Stimulated activated CD4-positive, alpha-beta T cell treated with anti-CD3 and anti-CD28 coated beads, TNF-alpha, amount 100 ng/mL, for 24 hours (primary cell): ENCODE results near the gene SLIT1.
A peak's percentile ranks its signal among the peaks of the same experiment; 100 is the strongest.

Source experiments
- DNase-seq, 3 experiments: peaks; one replicate each; pipeline ENCODE4 v3.0.0-alpha.2; 2020; ENCODE audit warnings: low read depth in 3 of 3

SLIT1 gene

DNA sequence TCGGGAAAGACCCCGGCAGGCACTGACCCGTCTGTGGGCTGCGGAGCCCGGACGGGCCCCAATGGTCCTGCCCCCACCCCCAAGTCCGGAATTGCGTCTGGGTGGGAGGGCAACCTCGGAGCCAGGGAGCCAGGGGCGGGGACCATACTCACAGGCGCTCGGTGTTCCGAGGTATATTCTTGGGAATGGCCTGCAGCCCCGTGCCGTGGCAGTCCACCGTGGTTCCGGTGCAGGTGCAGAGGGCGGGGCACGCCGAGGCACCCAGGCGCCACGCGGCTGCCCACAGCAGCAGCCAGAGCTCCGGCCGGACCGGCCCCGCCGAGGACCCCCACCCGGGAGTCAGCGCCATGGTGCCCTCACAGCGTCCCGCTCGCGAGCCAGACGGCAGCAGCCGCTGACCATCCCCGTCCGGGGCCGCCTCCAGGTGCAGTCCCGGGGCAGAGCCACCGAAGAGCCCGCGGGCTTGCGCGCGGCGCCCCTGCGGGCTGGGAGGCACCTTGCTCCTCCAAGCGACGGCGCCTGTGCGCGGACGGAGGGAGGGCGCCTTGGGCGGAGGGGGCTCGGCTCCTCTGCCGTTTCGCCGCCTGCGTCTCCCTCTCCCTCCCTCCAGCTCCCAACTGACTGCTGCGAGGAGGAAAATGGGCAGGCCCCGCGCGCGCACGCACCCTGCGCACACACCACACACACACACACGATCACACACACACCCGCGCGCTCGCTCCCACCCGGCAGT is at the start of gene SLIT1:
TSS of gene SLIT1 (minus strand) at position 634 of the 733 bp plus-strand sequence. CDS start at position 349, 285 bp downstream.
- DNase-seq: no peak

DNA sequence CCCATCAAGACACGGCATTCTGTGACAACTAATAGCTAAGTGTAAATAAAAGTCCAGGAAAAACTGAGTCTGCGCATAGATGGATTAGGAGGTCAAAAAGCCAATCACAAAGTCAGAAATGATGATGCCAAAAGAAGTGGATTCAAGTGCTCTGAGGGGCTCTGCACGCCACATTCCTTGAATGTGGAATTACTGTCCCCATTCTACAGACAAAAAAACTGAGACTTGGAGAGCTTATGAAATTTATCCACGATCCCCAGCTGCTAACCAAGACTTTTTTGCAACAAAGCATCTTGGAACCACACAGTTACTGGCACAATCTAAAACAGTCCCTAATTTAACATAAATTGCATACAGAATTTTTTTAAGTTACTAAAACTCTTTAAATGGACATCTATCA is 49.6 kb upstream of the SLIT1 start:
- DNase-seq: no peak

DNA sequence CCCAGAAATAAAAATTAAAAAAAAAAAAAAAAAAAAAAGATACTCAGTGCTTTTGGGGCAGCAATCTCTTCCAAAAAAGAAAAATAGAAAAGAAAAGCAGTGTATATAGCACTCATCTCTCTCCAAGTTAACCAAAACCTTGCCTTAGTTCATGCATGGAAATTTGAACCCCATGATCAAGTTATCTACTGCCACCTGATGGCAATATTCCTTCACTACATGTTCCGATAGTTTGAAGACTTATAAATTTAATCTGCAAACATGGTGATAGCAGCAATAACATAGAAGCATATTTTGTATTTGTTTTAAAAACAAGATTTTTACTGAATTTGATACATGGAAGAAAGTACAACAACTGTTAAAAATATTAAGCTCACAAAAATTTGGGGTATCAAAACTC is 48.6 kb upstream of the SLIT1 start:
- DNase-seq: no peak

DNA sequence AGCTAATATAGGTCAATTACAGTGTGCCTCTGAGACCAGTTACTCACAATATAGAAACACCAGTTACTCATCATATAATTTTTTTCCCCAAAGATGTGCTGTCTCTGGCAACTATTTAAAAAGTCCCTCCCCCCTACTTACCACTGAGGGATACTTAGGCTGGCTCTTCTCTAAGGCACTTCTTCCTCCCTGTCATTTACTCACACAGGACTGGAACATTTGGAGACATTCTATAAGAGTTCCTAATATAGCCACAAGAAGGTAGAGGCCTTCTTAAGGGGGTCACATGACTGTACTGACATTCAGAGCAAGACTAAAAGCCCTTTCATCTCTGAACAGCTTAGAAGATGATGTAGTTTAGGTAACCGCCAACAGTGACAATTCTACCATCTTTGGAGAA is 44.4 kb upstream of the SLIT1 start:
- DNase-seq: no peak

DNA sequence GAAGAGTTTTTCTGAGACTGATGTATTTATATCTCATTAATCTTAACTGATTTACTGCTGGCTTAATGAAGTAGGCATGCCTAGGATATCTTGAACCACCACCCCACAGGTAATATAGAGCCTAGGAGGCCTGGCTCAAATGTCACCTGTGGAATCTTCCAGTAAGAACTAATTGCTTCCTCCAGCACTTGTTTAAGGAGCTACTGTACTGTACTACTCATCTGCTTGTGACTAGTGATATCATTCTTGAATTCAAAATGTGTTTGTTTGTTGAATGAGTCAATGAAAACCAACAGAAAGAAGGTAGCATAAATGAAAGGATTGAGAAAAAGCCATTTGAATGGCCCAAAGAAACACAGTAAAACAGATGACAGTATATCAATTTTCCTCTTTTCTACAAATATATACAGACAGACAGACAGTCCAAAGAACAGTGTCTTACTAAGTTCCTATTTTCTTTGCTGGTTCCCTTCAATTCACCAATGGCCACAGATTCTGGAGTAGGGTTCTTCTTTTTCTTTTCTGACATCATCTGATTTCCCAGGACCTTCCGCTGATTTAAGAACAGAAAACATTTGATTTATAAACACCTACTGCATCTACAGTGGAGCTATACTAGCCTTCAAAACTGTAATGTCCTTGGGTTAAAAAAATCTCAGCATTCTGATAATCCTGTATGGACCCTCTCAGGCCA is 43.7 kb upstream of the SLIT1 start:
- DNase-seq: no peak

DNA sequence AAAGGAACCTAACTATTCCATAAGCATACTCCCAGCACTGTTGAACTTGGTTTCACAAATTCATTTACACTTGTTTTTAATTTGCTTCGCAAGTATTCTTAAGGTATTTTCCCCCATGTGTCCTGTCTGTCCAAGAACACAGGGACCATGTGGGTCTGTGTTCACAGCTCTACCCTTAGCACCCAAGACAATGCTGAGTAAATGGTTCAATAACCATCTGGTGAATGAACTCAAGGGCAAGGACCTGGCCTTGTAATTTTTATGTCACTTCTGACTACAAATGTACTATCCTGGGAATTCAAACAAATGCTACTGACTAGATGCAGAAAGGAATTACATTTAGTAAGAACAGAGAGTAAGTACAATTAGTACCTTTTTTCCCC is 43.0 kb upstream of the SLIT1 start:
- DNase-seq: no peak

DNA sequence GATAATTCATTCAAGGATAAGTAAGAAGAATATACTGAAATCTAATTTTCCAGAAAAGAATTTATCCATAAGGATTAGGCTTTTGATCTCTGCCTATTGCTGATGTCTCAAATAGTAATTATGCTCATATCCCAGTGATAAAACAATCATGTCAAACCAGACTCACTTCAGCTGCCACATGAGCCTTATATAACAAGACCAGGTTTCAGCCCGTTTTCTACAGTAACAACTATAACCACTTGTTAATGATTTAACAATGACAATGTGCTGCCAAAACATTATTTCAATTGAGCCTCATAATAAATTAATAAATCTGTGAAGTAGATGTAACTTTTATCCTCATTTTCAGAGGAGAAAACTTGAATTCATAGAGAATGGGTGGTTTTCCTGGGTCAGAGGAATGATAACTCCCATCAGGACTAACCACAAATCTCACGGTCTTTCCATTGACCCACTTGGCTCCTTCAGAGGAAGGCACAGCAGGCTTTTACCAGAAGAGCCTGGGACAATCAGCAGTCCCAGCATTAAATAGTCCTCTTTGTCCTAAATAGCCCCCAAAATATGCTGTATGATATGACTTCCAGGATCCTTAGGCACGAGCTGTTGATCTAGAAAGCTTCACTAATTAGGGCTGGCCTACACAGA is 42.5 kb upstream of the SLIT1 start:
- DNase-seq: no peak

DNA sequence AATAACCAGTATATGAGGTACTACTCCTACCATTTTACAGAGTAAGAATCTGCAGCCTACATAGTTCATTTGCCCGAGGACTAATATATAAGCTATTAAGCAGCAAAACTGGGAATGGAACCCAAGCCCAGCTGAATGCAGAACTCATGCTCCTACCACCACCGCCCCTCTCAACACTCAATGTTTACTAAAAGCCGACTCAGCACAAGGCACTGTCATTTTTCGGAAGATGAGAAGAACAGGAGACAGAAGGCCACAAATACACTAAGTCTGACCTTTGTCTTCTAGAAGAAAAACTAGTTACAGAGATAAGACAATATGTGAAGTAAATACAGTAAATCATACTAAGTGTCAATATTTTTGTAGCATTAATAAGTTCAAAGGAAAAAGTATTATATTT is 40.6 kb upstream of the SLIT1 start:
- no peak for DNase-seq

DNA sequence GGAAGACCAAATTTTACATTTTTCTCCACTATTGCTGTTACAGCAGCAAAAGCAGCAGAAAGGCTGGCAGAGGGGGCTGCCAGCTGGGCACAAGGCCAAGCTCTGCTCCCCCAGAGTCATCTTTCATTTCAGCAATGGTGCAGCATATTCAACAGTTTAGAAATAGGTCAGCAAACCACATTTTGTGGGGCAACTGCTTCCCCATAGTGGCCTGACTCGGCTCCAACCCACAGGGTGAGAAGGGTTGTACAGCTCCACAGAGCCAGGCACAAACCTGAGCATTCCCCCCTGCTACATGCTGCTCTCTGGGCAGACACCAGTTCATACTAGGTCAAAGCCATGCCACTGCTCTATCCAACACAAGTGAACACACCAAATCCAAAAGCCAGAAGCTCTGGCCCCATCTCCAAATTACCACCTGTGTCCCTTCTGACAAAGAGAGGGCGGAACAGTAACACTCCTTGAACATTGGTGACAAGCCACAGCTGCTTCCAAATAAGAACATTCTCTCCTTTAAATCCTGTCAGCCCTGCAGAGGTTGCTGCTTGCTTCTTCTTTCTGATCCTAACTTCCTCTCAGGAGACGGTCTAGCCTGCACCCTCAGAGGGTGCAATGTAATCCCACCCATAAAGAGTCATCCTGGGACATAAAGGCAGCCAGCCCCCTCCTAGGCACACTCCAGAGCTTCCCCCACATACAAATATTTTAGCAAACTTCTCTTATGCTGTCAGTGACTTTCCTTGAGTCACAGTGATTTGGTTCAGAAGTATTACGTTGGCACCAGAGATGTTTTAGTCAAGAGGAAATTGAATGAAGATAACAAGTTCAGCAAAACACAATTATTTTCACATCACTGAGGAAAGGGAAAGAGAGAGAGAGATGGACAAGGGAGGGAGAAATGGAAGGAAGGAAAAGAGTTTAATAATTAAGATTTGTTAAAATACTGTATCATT is 39.0 kb upstream of the SLIT1 start:
- DNase-seq: no peak

DNA sequence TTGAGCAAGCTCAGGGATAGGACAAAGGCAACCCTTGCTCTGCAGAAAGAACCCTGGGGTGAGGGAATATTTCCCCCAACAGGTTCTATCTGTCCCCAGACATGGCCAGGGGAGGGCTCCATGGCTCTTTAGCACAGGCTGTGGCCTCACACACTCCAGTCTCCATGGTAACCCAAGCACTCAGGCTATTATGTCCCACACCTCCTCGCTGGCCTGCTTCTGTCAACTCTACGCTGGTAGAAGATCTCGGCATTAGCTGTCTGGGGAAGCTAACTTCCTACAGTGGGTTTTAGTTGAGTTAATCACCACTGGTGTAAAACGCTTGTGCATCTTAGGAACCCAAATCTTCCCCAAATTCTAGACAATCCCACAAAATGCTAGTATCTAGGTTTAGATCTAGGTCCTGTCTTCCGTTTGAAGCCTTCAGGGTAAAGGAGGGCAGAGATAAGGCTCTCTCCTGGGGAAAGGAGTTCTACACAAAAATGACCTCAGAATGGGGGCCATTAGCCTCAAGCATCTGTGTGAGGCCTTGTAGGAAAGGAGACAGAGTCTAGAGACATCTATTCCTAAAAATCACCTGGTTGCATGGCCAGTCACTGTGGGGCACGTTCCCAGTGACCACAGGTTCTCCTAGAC is 36.7 kb upstream of the SLIT1 start:
- DNase-seq: no peak

DNA sequence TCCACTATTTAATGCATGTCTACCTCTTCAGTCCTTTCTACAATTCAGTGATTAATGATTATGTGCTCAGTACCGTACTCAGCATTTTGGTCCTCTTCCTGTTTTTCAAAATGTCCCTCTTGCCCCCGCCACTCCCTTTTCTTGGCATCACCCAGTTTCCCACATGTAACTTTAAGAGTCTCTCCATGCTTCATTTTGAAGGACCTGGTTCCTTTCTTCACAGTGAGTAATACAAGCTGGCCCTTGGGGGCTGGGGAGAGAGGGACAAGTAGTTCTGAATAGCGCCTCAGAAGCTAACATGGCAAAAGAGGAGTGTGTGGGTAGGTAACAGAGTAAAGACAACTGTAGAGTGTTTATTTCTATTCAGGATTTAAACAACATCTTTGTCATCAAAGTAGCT is 34.6 kb upstream of the SLIT1 start:
- DNase-seq: no peak

DNA sequence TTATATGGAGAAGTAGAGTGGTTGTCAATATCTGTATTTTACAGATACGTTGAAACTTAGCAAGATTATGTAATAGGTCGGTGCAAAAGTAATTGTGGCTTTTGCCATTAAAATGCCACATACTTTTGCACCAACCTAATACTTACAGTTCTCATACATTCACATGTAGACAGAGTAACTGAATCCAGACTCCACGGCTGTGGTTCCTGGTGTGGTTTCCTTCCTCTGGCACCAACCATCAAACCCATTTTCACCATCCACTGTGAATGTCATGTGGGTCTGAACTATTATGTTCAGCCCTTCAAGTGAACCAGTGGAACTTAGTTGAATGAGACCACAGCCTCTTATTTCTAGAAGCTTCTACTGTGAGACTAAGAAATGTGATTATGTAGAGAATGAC is 31.5 kb upstream of the SLIT1 start:
- DNase-seq: no peak

DNA sequence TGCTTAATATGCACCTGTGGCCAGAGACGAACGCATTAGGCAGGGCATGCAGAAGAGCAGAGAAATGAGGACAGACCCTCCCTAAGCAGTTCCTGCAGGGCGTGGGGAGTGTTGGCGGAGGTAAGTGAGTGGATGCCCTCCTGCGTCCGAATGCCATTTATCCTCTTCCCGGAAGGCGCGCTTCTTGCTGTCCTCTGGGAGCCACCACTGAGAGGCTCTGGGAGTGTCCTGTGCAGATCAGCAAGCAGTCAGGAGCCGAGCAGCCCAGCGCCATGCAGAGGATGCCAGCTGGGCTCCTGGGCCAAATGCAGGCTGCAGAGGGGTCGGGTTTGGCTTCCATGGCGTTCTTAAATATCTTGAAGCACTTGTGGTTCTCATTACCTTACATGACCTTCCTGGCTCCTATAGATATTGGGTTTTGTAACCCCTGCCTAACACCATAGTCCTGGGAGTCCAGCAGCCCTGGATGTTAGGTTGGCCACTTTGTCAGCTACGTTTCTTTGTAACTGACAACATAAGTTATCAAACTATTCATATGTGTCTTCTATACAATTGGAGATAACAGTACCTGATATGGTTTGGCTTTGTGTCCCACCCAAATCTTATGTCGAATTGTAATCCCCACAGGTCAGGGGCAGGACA is 30.0 kb upstream of the SLIT1 start:
- no peak for DNase-seq

DNA sequence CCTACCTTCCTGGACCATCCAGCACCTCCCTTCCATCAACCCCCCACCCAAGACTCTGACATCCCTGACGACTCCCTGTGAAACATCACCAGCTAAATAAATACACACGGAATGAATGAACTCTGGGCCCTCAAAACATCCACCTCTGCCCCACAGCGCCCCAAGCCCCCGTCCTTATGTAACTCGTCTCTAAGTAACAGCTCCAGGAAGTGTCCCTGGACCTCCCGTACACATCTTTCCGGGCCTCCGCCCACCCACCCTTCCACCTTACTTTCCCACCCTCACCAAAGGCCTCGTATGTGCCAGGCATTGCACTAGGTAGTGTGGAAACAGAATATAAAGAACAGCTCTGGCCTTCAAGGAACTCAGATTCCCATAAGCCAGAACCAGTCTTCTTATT is 27.7 kb upstream of the SLIT1 start:
- DNase-seq: no peak

DNA sequence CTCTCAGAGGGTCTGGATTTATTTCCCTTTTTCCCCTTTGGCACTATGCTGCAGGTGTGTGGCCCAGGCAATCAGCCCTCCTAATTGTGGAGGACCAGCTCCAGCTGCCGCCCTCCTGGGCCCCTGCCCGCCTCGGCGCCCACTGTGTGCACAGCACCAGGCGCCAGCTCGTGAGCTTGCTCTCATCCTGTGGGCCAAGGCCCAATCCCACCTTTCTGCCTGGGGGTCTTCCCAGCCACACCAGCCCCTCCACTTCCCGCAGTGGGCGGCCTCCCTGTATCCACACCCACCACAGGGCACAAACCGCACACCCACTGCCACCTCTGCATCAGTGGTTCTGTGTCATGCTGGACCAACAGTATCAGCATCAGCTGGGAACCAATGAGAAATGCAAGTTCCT is 25.5 kb upstream of the SLIT1 start:
- no peak for DNase-seq

DNA sequence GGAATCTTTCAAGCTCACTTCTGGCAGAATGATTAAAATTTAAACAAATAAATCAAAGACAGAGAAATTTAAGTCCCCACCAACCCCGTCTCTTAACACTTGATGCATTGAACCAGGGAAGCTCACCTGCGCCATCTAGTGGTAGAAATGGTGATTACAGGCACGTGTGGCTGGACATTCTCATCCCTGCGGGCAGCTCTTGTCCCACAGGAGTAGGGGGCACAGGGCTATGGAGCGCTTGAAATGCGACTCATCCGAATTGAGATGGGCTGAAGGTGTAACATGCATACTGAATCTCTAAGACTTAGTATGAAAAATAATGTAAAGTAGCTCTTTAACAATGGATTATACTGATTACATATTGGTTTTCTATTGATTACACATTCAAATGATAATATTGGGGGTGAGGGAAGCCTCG is 24.8 kb upstream of the SLIT1 start:
- DNase-seq: peak; percentile 52 to 67 (median 65)

DNA sequence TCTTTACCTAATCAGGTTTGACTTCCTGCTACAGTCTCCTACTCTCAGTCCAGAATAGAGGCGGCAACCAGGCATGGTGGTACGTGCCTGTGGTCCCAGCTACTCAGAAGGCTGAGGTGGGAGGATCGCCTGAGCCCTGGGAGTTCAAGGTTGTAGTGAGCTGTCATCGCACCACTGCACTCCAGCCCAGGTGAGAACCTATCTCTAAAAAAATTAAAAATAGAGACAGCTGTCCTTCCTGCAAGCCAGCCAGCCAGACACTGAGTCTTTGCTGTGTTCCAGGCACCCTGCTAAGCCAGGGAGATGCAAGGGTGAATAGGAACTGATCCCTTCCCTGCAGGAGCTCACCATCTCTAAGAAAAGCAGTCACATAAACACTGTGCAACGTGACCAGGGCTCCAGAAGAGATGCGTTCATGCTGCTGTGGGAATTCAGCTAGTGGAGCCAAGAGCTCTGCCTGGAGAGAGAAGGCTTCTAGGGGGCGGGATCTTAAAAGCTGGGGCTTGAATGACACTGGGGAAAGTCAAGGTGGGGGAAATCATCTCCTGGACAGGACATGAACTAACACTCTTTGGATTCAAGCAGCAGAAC is 22.1 kb upstream of the SLIT1 start:
- no peak for DNase-seq

DNA sequence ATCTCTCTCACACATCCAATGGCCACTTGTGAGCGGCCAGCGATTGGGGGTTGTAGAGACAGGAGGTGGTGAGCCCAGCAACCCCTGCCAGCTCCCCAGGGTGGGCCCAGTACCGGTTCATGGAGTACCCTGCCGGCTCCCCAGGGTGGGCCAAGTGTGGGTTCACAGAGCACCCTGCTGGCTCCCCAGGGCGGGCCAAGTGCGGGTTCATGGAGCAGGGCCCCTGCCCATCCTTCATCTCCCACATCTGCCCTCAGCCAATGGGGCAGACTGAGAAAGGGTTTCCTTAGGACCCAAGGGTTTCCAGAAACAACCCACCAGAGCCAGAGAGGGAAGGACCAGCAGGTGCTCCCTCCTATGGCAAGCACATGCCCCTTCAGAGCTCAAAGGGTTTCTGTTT is 21.4 kb upstream of the SLIT1 start:
- no peak for DNase-seq

DNA sequence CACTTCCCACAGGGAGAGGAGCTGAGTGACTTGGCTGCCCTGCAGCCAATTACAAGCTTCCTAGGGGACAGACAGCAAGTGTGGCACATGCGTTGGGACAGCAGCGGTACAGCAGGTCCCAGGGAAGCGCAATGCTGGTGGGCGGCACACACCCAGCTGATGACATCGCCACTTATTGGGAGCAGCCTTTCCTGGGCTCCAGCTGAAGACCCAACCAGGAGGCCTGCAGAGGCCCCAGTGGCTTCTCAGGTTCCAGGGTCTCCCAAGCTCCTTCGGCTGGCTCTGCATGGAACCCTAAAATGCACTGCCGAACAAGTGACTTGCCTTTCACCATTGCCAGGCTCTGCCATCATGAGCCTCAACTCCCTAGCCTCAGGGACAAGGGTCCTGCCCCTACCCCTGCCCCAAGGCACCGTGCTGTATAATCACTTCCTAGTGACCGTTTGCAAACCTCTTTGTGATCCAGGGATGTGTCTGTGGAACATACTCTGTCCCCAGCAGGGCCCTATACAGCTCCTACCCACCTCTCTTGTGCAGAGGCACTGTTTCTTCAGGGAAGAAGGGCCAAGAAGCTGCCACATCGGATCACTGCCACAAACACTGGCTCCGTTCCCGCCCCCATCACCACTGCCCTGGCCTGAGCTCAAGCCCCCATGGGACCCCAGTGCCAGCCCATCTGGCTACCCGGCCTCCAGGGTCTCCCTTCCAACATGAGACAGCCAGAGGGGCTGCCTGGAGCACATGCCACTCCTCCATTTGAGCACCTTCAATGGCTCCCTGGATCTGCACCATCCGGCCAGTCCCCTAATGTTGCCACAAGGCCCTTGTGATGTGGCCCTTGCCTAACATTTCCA is 19.3 kb upstream of the SLIT1 start:
- no peak for DNase-seq

DNA sequence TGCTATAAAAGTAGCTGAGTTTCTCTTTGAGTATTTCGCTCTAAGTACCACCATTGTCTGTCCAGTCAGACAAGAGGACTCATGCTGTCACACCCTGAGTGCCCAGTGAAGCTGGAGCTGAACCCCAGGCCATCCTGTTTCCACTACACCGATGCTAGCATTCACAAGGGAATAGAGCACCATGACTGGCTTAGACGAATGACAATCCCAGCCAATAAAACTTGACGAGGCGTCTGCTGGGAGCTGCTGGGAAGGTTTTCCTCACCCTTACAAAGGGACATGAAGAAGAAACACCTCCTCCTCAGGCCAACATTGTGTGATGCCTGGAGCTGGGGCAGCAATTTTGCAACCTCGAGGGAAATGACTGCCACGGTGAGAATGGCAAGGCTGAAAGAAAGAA is 17.5 kb upstream of the SLIT1 start:
- no peak for DNase-seq
